ENCODE measurements around the gene ITIH1. TPM values are rescaled to one million over a fixed set of nuclear protein-coding genes. Genes with fewer than 3 reads are reported as not detected.

Gene ITIH1
- polyA plus RNA-seq, 2 of the 4 experiments (the other 2 are of a cell fraction) = not detected

DNA sequence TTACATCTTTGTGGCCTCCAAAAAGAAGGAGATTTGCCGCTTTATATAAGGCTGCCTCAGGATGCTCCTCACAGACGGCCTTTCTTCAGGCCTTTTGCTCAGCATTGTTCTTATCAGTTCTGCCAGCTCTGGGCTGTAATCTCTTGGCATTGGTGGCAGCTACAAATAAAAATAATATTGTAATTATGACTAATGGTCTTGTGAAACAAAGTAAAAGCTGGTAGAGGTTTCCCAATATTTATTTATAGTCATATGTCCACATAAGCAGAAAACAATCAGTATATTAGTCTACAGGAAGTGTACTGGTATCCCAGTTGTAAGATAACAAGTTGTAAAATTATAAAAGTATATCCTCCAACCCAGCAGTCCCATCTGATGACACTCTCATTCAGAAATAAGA lies 13.9 kb upstream of the ITIH1 start:
- FAIRE-seq (no peak), DNase-seq (ENCODE audit: low read depth in 1 of 2, low spot score in 1 of 2) (no peak), ATAC-seq (no peak)
- CTCF ChIA-PET = interaction anchor here (0.7 to 1.0 kb wide), 2 partner anchors 10 to 180 kb away, joined by 3 read pairs; no protein-coding TSS in a partner anchor
- Histone ChIP-seq H3K9me3 (no peaks in the 10 kb centered on the region), H3K4me1 (0 out of 3 replicates have a peak, but pooled peaks cover 4% of the 10 kb centered on the region), H3K4me2 (no peak overlapping the region), H3K27ac (no peak overlapping the region), H3K4me3 (no peak overlapping the region)
- TF ChIP-seq JUN (IDR thresholded peaks at IDR 0.05) = no peak
- TF ChIP-seq RARB (CRISPR knock-in tag; IDR thresholded peaks at IDR 0.05) = no peak
- TF ChIP-seq NPAS2 (CRISPR knock-in tag; IDR thresholded peaks at IDR 0.05; ENCODE audit: borderline replicate concordance) = no peak
- no peak for TF ChIP-seq BHLHE40 (IDR thresholded peaks at IDR 0.05; ENCODE audit: low read depth, low read length)
- no peak for TF ChIP-seq EP300 (IDR thresholded peaks at IDR 0.05)
- TF ChIP-seq, protein P1, sequence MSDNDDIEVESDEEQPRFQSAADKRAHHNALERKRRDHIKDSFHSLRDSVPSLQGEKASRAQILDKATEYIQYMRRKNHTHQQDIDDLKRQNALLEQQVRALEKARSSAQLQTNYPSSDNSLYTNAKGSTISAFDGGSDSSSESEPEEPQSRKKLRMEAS (IDR thresholded peaks at IDR 0.05) = no peak
- TF ChIP-seq MAZ (IDR thresholded peaks at IDR 0.05; ENCODE audit: borderline replicate concordance, low read depth, low read length) = no peak
- no peak for TF ChIP-seq HDAC2 (IDR thresholded peaks at IDR 0.05)
- no peak for TF ChIP-seq PHF8 (IDR thresholded peaks at IDR 0.05; ENCODE audit: borderline replicate concordance, low read depth)
- TF ChIP-seq, protein P2, sequence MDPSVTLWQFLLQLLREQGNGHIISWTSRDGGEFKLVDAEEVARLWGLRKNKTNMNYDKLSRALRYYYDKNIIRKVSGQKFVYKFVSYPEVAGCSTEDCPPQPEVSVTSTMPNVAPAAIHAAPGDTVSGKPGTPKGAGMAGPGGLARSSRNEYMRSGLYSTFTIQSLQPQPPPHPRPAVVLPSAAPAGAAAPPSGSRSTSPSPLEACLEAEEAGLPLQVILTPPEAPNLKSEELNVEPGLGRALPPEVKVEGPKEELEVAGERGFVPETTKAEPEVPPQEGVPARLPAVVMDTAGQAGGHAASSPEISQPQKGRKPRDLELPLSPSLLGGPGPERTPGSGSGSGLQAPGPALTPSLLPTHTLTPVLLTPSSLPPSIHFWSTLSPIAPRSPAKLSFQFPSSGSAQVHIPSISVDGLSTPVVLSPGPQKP (IDR thresholded peaks at IDR 0.05; ENCODE audit: low read depth, low read length) = no peak
- TF ChIP-seq RFX5 (IDR thresholded peaks at IDR 0.05) = no peak
- 88% methylated on average over 2 of the region's 2 CpGs for WGBS (ENCODE audit: missing lambda C conversion rate)
- POLR2A ChIA-PET = no interaction called here

DNA sequence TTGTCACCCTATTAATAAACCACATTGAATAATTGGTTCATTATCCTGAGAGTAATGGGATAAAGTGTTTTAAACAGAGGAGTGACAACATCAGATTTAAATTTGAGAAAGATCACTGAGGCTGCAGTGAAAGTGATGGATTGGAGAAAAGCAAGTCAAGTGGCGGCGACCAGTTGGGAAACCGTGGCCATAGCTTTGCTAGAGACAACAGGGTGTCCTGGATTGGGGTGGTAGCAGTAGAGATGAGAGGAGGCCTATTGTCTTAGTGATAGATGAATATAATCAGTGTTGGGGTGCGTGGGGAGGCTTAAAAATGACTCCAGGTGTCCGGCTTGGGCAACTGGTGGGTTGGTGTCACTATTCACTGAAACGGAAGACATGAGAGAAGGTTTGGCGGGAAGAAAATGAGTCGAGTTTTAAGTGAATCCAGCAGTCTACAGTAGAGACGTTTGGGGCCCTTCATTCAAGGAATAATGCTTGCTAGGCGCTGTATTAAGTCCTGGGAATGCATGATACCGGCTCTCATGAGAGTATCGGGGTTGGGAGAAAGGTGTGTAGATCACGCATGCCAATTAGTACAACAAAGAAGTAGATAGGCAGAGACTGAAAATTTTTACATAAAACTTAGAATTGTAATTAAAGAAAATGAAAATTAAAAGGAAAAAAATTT lies 7.5 kb upstream of the ITIH1 start:
- CTCF ChIA-PET = no interaction called here
- no peak for FAIRE-seq
- peak in 1 of 2 experiments; percentile 8; a peak in 3 of 6 replicates for ATAC-seq
- Histone ChIP-seq H3K4me1 (peaks cover 13% of the 10 kb centered on the region), H3K4me2 (peak overlapping the region; percentile 93), H3K4me3 (peak overlapping the region; percentile 71), H3K27ac (peak overlapping the region; percentile 85 to 93), H3K9me3 (no peaks in the 10 kb centered on the region)
- TF ChIP-seq RCOR1 (IDR thresholded peaks at IDR 0.05; ENCODE audit: low read depth, low read length) (no peak), NPAS2 (CRISPR knock-in tag; IDR thresholded peaks at IDR 0.05; ENCODE audit: borderline replicate concordance) (no peak), POLR2A (IDR thresholded peaks at IDR 0.05; ENCODE audit: low read length) (no peak), FOSL2 (IDR thresholded peaks at IDR 0.05) (no peak), FOSL2 (CRISPR knock-in tag; IDR thresholded peaks at IDR 0.05) (no peak), MAZ (IDR thresholded peaks at IDR 0.05; ENCODE audit: borderline replicate concordance, low read depth, low read length) (no peak), SMC3 (IDR thresholded peaks at IDR 0.05) (no peak), HOXB5 (CRISPR knock-in tag; IDR thresholded peaks at IDR 0.05) (no peak), RFX5 (IDR thresholded peaks at IDR 0.05) (no peak), RARB (CRISPR knock-in tag; IDR thresholded peaks at IDR 0.05) (no peak), CHD2 (IDR thresholded peaks at IDR 0.05; ENCODE audit: low read length, partially characterized antibody) (no peak), GATA3 (IDR thresholded peaks at IDR 0.05; ENCODE audit: borderline replicate concordance) (no peak), KDM5A (IDR thresholded peaks at IDR 0.05) (no peak), PHF8 (IDR thresholded peaks at IDR 0.05; ENCODE audit: borderline replicate concordance, low read depth) (no peak), HOXA7 (CRISPR knock-in tag; IDR thresholded peaks at IDR 0.05) (no peak)
- TF ChIP-seq, protein P3, sequence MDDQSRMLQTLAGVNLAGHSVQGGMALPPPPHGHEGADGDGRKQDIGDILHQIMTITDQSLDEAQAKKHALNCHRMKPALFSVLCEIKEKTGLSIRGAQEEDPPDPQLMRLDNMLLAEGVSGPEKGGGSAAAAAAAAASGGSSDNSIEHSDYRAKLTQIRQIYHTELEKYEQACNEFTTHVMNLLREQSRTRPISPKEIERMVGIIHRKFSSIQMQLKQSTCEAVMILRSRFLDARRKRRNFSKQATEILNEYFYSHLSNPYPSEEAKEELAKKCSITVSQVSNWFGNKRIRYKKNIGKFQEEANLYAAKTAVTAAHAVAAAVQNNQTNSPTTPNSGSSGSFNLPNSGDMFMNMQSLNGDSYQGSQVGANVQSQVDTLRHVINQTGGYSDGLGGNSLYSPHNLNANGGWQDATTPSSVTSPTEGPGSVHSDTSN (IDR thresholded peaks at IDR 0.05) = no peak
- TF ChIP-seq, protein P4, sequence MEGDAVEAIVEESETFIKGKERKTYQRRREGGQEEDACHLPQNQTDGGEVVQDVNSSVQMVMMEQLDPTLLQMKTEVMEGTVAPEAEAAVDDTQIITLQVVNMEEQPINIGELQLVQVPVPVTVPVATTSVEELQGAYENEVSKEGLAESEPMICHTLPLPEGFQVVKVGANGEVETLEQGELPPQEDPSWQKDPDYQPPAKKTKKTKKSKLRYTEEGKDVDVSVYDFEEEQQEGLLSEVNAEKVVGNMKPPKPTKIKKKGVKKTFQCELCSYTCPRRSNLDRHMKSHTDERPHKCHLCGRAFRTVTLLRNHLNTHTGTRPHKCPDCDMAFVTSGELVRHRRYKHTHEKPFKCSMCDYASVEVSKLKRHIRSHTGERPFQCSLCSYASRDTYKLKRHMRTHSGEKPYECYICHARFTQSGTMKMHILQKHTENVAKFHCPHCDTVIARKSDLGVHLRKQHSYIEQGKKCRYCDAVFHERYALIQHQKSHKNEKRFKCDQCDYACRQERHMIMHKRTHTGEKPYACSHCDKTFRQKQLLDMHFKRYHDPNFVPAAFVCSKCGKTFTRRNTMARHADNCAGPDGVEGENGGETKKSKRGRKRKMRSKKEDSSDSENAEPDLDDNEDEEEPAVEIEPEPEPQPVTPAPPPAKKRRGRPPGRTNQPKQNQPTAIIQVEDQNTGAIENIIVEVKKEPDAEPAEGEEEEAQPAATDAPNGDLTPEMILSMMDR (IDR thresholded peaks at IDR 0.05) = no peak
- TF ChIP-seq, protein P5, sequence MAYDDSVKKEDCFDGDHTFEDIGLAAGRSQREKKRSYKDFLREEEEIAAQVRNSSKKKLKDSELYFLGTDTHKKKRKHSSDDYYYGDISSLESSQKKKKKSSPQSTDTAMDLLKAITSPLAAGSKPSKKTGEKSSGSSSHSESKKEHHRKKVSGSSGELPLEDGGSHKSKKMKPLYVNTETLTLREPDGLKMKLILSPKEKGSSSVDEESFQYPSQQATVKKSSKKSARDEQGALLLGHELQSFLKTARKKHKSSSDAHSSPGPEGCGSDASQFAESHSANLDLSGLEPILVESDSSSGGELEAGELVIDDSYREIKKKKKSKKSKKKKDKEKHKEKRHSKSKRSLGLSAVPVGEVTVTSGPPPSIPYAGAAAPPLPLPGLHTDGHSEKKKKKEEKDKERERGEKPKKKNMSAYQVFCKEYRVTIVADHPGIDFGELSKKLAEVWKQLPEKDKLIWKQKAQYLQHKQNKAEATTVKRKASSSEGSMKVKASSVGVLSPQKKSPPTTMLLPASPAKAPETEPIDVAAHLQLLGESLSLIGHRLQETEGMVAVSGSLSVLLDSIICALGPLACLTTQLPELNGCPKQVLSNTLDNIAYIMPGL (CRISPR knock-in tag; IDR thresholded peaks at IDR 0.05; ENCODE audit: borderline replicate concordance) = no peak
- POLR2A ChIA-PET = interaction anchor here (1.3 kb wide), 1 partner anchor 29 kb away, joined by 3 read pairs; no protein-coding TSS in a partner anchor
- WGBS (ENCODE audit: missing lambda C conversion rate) = 16% methylated on average over 13 of the region's 13 CpGs
- DNase-seq (ENCODE audit: low read depth in 1 of 2, low spot score in 1 of 2) = no peak

All from A549 (cell line).